Stimulated activated CD8-positive, alpha-beta memory T cell treated with anti-CD3 and anti-CD28 coated beads, Interleukin-2, amount 100 ng/mL, for 1 hour (primary cell): ENCODE results near the gene ERMAP.

Source experiments
- DNase-seq, 2 donors: peaks; one replicate each; pipeline ENCODE4 v3.0.0-alpha.2; 2020; ENCODE audit warnings: low read depth in 2 of 2

ERMAP gene

GRCh38 chr1:42816585-42817439, at the start of gene ERMAP, which contains the start of gene SVBP:
Gene ERMAP (plus strand): TSS chr1:42817122. CDS start chr1:42830449, 13,327 bp downstream.
Gene SVBP (minus strand): TSS chr1:42817397. CDS start chr1:42816544, 853 bp downstream.
- DNase-seq = peak; percentile 93 to 95

GRCh38 chr1:42767510-42768000, 49.4 kb upstream of the ERMAP start:
- peak in 1 of 2 donors; percentile 10 for DNase-seq

GRCh38 chr1:42768172-42768571, 48.8 kb upstream of the ERMAP start:
- no peak for DNase-seq

- DNase-seq = no peak
Observed at GRCh38 chr1:42769811-42770210, 47.1 kb upstream of the ERMAP start.

- no peak for DNase-seq
Observed at GRCh38 chr1:42773420-42773819, 43.5 kb upstream of the ERMAP start.

- no peak for DNase-seq
Observed at GRCh38 chr1:42774928-42775526, 41.9 kb upstream of the ERMAP start.

GRCh38 chr1:42776502-42776901, 40.4 kb upstream of the ERMAP start:
- no peak for DNase-seq

- DNase-seq = no peak
Observed at GRCh38 chr1:42777852-42778251, 39.1 kb upstream of the ERMAP start.

GRCh38 chr1:42779725-42780124, 37.2 kb upstream of the ERMAP start:
- DNase-seq = no peak

- no peak for DNase-seq
Observed at GRCh38 chr1:42780176-42780575, 36.7 kb upstream of the ERMAP start.

- no peak for DNase-seq
Observed at GRCh38 chr1:42783092-42783491, 33.8 kb upstream of the ERMAP start.

- DNase-seq = no peak
Observed at GRCh38 chr1:42784547-42784945, 32.4 kb upstream of the ERMAP start.

GRCh38 chr1:42784946-42785693, 31.8 kb upstream of the ERMAP start, which contains the start of gene TMEM269:
Gene TMEM269 (plus strand): TSS chr1:42784991. CDS start chr1:42789894, 4,903 bp downstream.
- DNase-seq = peak in 1 of 2 donors; percentile 16

GRCh38 chr1:42786097-42786496, 30.8 kb upstream of the ERMAP start:
- no peak for DNase-seq

- DNase-seq = no peak
Observed at GRCh38 chr1:42788021-42788420, 28.9 kb upstream of the ERMAP start.

- no peak for DNase-seq
Observed at GRCh38 chr1:42793824-42794223, 23.1 kb upstream of the ERMAP start.

- no peak for DNase-seq
Observed at GRCh38 chr1:42797414-42797813, 19.5 kb upstream of the ERMAP start.

- DNase-seq = no peak
Observed at GRCh38 chr1:42797979-42798378, 18.9 kb upstream of the ERMAP start.

GRCh38 chr1:42801832-42802473, 15.0 kb upstream of the ERMAP start:
- no peak for DNase-seq

- DNase-seq = no peak
Observed at GRCh38 chr1:42806171-42806570, 10.8 kb upstream of the ERMAP start.

- DNase-seq = no peak
Observed at GRCh38 chr1:42806593-42806992, 10.3 kb upstream of the ERMAP start.
